Kidney epithelial cell (primary cell): Measurements from ENCODE around the gene SLC10A3. TPM values are rescaled to one million over a fixed set of nuclear protein-coding genes. Genes with fewer than 3 reads are reported as not detected.

Source experiments
- DNase-seq: peaks from one replicate; pipeline ENCODE4 v3.0.0-alpha.2; 2010; ENCODE audit warnings: low read depth
- H3K27me3 ChIP-seq: 2 replicates; pipeline ENCODE4 v1.6.0; 2011; ENCODE audit warnings: low read length; ENCODE audit not compliant: control insufficient read depth, insufficient read depth
- H3K36me3 ChIP-seq: 2 replicates; pipeline ENCODE4 v1.5.1; 2011; ENCODE audit warnings: low read length; ENCODE audit not compliant: control insufficient read depth, insufficient read depth
- H3K4me3 ChIP-seq: 2 replicates; pipeline ENCODE4 v1.5.1; 2011; ENCODE audit warnings: low read depth, mild to moderate bottlenecking, control low read depth, low read length
- total RNA-seq: library from RNA; depleted of rRNA; stranded (reverse); fragments of >200 nt; gene quantifications from 2 replicates; pipeline ENCODE4 v1.2.3, GENCODE V29; 2015
- TF ChIP-seq, protein P1 (sequence below): IDR thresholded peaks from 2 replicates; pipeline ENCODE4 v1.5.1; 2011; ENCODE audit warnings: mild to moderate bottlenecking, moderate library complexity, low read length, control low read depth, inconsistent platforms; ENCODE audit not compliant: insufficient read depth, poor library complexity, severe bottlenecking

Gene SLC10A3
- total RNA-seq, 1 donor from 2014 or later = 20.3 TPM

DNA sequence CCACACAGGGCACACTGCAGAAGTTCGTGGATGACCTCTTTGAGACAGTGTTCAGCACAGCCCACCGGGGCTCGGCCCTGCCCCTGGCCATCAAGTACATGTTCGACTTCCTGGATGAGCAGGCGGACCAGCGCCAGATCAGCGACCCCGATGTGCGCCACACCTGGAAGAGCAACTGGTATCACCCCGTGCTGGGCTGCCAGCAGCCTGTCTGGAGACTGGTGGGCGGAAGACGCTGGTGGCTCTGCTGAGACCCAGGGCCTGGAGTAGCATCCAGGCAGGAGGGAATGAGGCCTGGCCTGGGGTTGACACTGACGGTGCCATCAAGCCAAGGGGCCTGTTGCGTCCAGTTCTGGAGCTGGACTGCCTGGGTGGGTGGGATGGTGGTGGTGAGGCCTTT is 20.0 kb downstream of the SLC10A3 start:
- no peak for DNase-seq
- Histone ChIP-seq H3K36me3 (no peaks in the 10 kb centered on the region), H3K4me3 (no peak overlapping the region), H3K27me3 (no peaks in the 10 kb centered on the region)
- TF ChIP-seq, protein P1, sequence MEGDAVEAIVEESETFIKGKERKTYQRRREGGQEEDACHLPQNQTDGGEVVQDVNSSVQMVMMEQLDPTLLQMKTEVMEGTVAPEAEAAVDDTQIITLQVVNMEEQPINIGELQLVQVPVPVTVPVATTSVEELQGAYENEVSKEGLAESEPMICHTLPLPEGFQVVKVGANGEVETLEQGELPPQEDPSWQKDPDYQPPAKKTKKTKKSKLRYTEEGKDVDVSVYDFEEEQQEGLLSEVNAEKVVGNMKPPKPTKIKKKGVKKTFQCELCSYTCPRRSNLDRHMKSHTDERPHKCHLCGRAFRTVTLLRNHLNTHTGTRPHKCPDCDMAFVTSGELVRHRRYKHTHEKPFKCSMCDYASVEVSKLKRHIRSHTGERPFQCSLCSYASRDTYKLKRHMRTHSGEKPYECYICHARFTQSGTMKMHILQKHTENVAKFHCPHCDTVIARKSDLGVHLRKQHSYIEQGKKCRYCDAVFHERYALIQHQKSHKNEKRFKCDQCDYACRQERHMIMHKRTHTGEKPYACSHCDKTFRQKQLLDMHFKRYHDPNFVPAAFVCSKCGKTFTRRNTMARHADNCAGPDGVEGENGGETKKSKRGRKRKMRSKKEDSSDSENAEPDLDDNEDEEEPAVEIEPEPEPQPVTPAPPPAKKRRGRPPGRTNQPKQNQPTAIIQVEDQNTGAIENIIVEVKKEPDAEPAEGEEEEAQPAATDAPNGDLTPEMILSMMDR = no peak

DNA sequence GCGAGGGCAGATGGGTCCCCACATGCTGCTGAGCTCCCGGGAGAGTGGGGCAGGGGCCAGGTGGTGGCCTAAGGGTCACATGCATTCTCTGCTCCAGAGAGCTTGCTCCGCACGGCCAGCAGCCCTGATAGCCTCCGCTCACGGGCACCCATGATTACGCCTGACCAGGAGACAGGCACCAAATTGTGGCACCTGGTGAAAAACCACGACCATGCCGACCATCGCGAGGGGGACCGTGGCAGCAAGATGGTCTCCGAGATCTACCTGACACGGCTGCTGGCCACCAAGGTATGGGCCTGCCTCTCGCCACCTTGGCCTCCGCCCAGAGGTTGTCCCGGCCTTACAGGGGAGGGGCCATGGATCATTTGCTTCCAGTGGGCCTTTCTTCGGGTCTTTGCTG is 20.5 kb downstream of the SLC10A3 start:
- H3K27me3 ChIP-seq = no peaks in the 10 kb centered on the region
- TF ChIP-seq, protein P1 = no peak
- DNase-seq = no peak
- H3K4me3 ChIP-seq = no peak overlapping the region
- H3K36me3 ChIP-seq = no peaks in the 10 kb centered on the region

DNA sequence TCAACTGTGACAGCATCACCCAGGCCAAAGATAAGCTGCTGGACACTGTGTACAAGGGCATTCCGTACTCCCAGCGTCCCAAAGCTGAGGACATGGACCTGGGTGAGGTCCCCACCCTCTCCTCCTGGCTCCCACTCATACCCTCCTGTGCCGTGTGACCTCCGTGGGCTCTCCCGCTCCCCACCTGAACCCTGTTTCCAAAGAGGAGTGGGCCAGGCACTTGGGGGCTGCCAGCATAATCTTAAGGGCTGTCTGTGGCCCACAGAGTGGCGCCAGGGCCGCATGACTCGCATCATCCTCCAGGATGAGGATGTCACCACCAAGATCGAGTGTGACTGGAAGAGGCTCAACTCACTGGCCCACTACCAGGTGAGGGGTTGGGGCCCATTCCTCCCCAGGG is 21.3 kb downstream of the SLC10A3 start:
- no peak for DNase-seq
- TF ChIP-seq, protein P1 = no peak
- no peaks in the 10 kb centered on the region for H3K27me3 ChIP-seq
- H3K36me3 ChIP-seq = no peaks in the 10 kb centered on the region
- H3K4me3 ChIP-seq = no peak overlapping the region

DNA sequence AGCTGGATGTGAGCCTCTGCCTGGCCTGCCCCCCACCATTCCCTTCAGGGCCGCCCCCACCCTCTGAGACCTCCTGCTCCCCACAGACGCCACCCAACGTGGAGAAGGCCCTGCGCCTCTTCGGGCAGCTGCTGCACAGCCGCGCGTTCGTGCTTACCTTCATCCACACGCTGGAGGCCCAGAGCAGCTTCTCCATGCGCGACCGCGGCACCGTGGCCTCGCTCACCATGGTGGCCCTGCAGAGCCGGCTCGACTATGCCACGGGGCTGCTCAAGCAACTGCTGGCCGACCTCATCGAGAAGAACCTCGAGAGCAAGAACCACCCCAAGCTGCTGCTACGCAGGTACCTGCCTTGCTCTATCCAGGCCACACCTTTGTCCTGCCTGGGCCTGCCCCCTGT is 22.2 kb downstream of the SLC10A3 start:
- Histone ChIP-seq H3K27me3 (no peaks in the 10 kb centered on the region), H3K4me3 (no peak overlapping the region), H3K36me3 (no peaks in the 10 kb centered on the region)
- TF ChIP-seq, protein P1 = no peak
- DNase-seq = no peak

DNA sequence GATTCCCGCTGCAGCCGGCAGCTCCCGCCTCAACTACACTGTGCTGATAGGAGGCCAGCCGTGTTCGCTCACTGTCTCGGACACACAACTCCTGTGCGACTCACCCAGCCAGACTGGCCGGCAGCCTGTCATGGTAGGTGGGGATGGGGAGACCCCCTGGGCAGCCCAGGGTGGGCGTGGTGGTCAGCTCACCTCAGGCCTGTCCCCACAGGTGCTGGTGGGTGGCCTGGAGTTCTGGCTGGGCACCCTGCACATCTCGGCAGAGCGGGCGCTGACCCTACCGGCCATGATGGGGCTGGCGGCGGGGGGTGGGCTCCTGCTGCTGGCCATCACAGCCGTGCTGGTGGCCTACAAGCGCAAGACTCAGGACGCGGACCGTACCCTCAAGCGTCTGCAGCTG is 22.9 kb downstream of the SLC10A3 start:
- no peak for DNase-seq
- H3K4me3 ChIP-seq = no peak overlapping the region
- H3K27me3 ChIP-seq = no peaks in the 10 kb centered on the region
- TF ChIP-seq, protein P1 = no peak
- H3K36me3 ChIP-seq = no peaks in the 10 kb centered on the region

DNA sequence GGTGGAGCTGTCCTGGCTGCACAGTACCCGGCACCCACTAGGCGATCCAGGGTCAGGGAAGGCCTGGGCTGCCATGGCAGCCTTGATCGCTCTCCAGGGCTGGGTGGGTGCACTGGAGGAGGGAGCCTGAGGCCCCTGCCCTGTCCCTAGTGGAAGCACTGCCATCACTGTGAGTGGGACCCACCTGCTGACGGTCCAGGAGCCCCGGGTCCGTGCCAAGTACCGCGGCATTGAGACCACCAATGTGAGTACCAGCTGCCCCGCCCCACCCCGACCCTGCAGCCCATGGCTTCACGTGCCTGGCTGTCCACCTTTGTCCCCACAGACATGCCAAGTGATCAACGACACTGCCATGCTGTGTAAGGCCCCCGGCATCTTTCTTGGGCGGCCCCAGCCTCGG is 23.5 kb downstream of the SLC10A3 start:
- Histone ChIP-seq H3K4me3 (no peak overlapping the region), H3K27me3 (no peaks in the 10 kb centered on the region), H3K36me3 (no peaks in the 10 kb centered on the region)
- DNase-seq = no peak
- TF ChIP-seq, protein P1 = no peak
